Activated CD4-positive, alpha-beta T cell treated with anti-CD3 and anti-CD28 coated beads, Interleukin-2, amount 10 ng/mL, durations not matched to agents 7 days and 5 days (primary cell): ENCODE data around the gene VASH2. TPM values are rescaled to one million over a fixed set of nuclear protein-coding genes. Genes with fewer than 3 reads are reported as not detected.

Source experiments
- total RNA-seq, 2 experiments: library from RNA; stranded (reverse); gene quantifications; one replicate each; pipeline ENCODE4 v1.2.3, GENCODE V29; 2021

The VASH2 gene
- total RNA-seq, 2 experiments from 2014 or later, result 0.12 TPM; not detected in 1

Other genes starting within 250 kb of the VASH2 start
- gene NSL1, start 158.8 kb upstream of the VASH2 start, total RNA-seq, result 10 to 100 TPM; 42.8 to 46.0 TPM
- gene TATDN3, start 158.6 kb upstream of the VASH2 start, total RNA-seq, result 10 to 100 TPM; 15.3 to 17.4 TPM
- under 1 TPM in 1 of 2 experiments, not detected in 1; 0.45 TPM for gene SPATA45, start 102.9 kb upstream of the VASH2 start, total RNA-seq
- gene FLVCR1, start 92.3 kb upstream of the VASH2 start, total RNA-seq, result 10 to 100 TPM; 11.4 to 16.7 TPM
- gene ANGEL2, start 65.3 kb downstream of the VASH2 start, total RNA-seq, result 10 to 100 TPM; 51.8 to 57.7 TPM
- gene RPS6KC1, start 100.7 kb downstream of the VASH2 start, total RNA-seq, result 10 to 100 TPM in 1 of 2 experiments, 1 to 10 TPM in 1; 9.8 to 12.8 TPM